Thyroid gland (tissue), 4 donors: ENCODE measurements around the gene NEK5. TPM values are rescaled to one million over a fixed set of nuclear protein-coding genes. Genes with fewer than 3 reads are reported as not detected.

ENCODE experiments used
- DNase-seq, 2 donors: peaks; one replicate each; pipeline ENCODE4 v3.0.0-alpha.2; 2019
- H3K27ac ChIP-seq, 3 donors: fragments of 200-600 bp; sonication (generic); 1 replicate in 2 of 3; 2 replicates in 1 of 3; pipeline ENCODE4 v1.5.1; 2016 to 2019; ENCODE audit warnings: mild to moderate bottlenecking in 1 of 3, moderate library complexity in 1 of 3
- H3K27me3 ChIP-seq: fragments of 200-600 bp; sonication (generic); one replicate; pipeline ENCODE4 v1.5.1; 2019
- H3K36me3 ChIP-seq, 2 donors: fragments of 200-600 bp; sonication (generic); one replicate each; pipeline ENCODE4 v1.5.1; 2016 to 2019
- H3K4me1 ChIP-seq, 2 donors: fragments of 200-600 bp; sonication (generic); one replicate each; pipeline ENCODE4 v1.5.1; 2017 to 2019
- H3K4me3 ChIP-seq, 3 donors: fragments of 200-600 bp; sonication (generic); replicated peaks in 1 of 3; 1 replicate in 2 of 3; 2 replicates in 1 of 3; pipeline ENCODE4 v1.5.1; 2016; ENCODE audit warnings: mild to moderate bottlenecking in 1 of 3
- H3K9me3 ChIP-seq: fragments of 200-600 bp; sonication (generic); one replicate; pipeline ENCODE4 v1.5.1; 2017
- CTCF ChIP-seq, 6 experiments: fragments of 200-600 bp in 3 of 6; fragments of 450-650 bp in 3 of 6; sonication (generic) in 3 of 6; IDR thresholded peaks; one replicate each; pipeline ENCODE4 v1.5.1; 2016 to 2019; ENCODE audit warnings: antibody characterized with exemption in 6 of 6, mild to moderate bottlenecking in 2 of 6, inconsistent platforms in 1 of 6, moderate library complexity in 1 of 6
- POLR2A ChIP-seq, 2 donors: fragments of 450-650 bp; IDR thresholded peaks; one replicate each; pipeline ENCODE4 v1.6.1; 2017; ENCODE audit warnings: antibody characterized with exemption in 2 of 2, mild to moderate bottlenecking in 2 of 2, moderate library complexity in 1 of 2
- WGBS, 2 donors: methylation state at CpG; one replicate each; pipeline ENCODE4 v1.1.5; 2017; 5-methylcytosine and 5-hydroxymethylcytosine counted together
- intact Hi-C: fragments of 100-400 bp; cut with DNase I; formaldehyde crosslinking; loops from one replicate; pipeline ENCODE4 v1.15.1; 2023
- total RNA-seq, 4 donors: library from RNA; depleted of rRNA; stranded (reverse); fragments of >200 nt; gene quantifications; one replicate each; pipeline ENCODE4 v1.2.3, GENCODE V29; 2016

NEK5 gene
- total RNA-seq, 4 donors from 2014 or later: 0.13 to 0.73 (median 0.48) TPM

DNA sequence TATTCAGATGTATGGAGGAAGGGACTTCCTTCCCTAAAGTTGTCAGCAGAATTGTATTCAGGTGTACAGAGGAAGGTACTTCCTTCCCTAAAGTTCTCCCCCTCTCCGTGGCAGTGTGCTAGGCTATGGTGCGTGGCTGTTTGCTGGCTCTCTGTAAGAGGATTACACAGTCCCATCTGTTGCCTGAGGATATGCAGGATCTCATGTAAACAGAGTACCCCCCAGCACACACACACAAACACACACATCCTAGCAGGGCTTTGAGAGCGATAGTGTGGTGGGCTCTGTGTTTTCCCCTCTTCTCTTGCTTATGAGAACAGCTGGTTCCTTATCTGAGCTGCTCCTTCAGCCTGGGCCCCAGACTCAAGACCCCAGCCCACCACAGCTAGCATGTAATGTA, 10.3 kb downstream of the NEK5 start:
- H3K4me3 ChIP-seq: no peak overlapping the region
- no peaks in the 10 kb centered on the region for H3K9me3 ChIP-seq
- no peak overlapping the region for H3K27ac ChIP-seq
- DNase-seq: no peak
- intact Hi-C loops: no loop called here
- no peaks in the 10 kb centered on the region for H3K4me1 ChIP-seq
- TF ChIP-seq POLR2A (IDR thresholded peaks at IDR 0.05): no peak
- no peak for TF ChIP-seq CTCF (IDR thresholded peaks at IDR 0.05)
- WGBS, 2 donors: 56 to 59% methylated on average over 3 of the region's 3 CpGs
- H3K36me3 ChIP-seq: no peaks in the 10 kb centered on the region
- no peaks in the 10 kb centered on the region for H3K27me3 ChIP-seq

GRCh38 chr13:52118095-52118494, 10.8 kb downstream of the NEK5 start:
- no peak for DNase-seq
- Histone ChIP-seq H3K4me3 (no peak overlapping the region), H3K9me3 (no peaks in the 10 kb centered on the region), H3K27ac (no peak overlapping the region), H3K4me1 (no peaks in the 10 kb centered on the region), H3K27me3 (no peaks in the 10 kb centered on the region), H3K36me3 (no peaks in the 10 kb centered on the region)
- TF ChIP-seq POLR2A (IDR thresholded peaks at IDR 0.05): no peak
- TF ChIP-seq CTCF (IDR thresholded peaks at IDR 0.05): no peak
- intact Hi-C loops: no loop called here
- 92 to 98% methylated on average over 2 of the region's 2 CpGs for WGBS, 2 donors

- WGBS, 2 donors: 65 to 74% methylated on average over 1 of the region's 1 CpG
- H3K9me3 ChIP-seq: no peaks in the 10 kb centered on the region
- no peak for TF ChIP-seq CTCF (IDR thresholded peaks at IDR 0.05)
- no peak for TF ChIP-seq POLR2A (IDR thresholded peaks at IDR 0.05)
- no peaks in the 10 kb centered on the region for H3K4me1 ChIP-seq
- H3K36me3 ChIP-seq: no peaks in the 10 kb centered on the region
- no peak overlapping the region for H3K4me3 ChIP-seq
- no peak overlapping the region for H3K27ac ChIP-seq
- intact Hi-C loops: no loop called here
- no peaks in the 10 kb centered on the region for H3K27me3 ChIP-seq
- no peak for DNase-seq
These were observed 16.3 kb downstream of the NEK5 start for GRCh38 chr13:52112591-52112990.

DNA sequence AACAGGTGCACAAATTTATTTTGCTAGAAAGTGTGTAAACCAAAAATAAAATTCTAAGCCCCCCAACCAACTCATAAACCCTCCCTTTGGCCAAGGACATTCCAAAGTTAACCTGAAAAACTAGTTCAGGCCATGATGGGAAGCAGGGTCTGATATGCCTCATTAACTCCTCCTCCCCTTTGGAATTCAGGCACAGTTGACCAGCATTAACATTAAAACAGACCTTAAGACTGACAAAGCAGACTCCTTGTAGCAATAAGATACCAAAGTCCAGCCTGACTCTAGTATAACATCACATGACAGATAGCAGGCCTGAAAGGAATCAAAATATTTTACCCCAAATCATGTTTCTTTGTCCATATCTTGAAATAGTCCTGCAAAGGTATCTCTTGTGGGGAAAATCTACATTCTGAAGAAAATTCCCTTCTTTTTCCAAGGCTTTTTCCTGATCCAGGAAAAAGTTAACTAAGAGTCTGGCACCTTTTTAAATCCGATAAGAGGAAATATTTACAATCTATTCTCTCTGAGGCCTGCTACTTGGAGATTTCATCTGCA, 19.7 kb downstream of the NEK5 start:
- Histone ChIP-seq H3K9me3 (no peaks in the 10 kb centered on the region), H3K27ac (no peak overlapping the region), H3K4me1 (no peaks in the 10 kb centered on the region), H3K27me3 (no peaks in the 10 kb centered on the region), H3K36me3 (no peaks in the 10 kb centered on the region), H3K4me3 (no peak overlapping the region)
- intact Hi-C loops: no loop called here
- TF ChIP-seq POLR2A (IDR thresholded peaks at IDR 0.05) (no peak), CTCF (IDR thresholded peaks at IDR 0.05) (no peak)
- WGBS, 2 donors: 92 to 93% methylated on average over 1 of the region's 1 CpG
- DNase-seq: no peak

DNA sequence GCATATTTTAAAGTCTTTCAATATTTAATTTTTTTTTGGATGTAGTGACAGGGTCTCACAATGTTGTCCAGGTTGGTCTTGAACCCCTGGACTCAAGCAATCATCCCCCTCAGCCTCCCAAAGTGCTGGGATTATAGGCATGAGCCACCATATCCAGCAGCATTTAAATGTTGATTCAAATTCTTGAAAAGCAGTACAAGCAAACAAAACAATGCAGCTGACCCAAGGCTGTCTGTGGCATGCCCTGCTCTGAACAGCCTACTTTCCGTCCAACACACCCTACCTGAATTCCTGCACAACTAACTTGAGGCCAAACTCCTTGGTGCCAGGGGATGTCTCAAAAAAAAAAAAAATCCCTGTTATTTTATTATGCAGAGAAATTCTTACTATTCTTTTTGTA, 23.0 kb downstream of the NEK5 start:
- no peak for DNase-seq
- H3K4me1 ChIP-seq: no peaks in the 10 kb centered on the region
- no peaks in the 10 kb centered on the region for H3K27me3 ChIP-seq
- no peak for TF ChIP-seq POLR2A (IDR thresholded peaks at IDR 0.05)
- no peak overlapping the region for H3K4me3 ChIP-seq
- no peak overlapping the region for H3K27ac ChIP-seq
- intact Hi-C loops: no loop called here
- 79 to 96% methylated on average over 1 of the region's 1 CpG for WGBS, 2 donors
- no peaks in the 10 kb centered on the region for H3K9me3 ChIP-seq
- H3K36me3 ChIP-seq: no peaks in the 10 kb centered on the region

DNA sequence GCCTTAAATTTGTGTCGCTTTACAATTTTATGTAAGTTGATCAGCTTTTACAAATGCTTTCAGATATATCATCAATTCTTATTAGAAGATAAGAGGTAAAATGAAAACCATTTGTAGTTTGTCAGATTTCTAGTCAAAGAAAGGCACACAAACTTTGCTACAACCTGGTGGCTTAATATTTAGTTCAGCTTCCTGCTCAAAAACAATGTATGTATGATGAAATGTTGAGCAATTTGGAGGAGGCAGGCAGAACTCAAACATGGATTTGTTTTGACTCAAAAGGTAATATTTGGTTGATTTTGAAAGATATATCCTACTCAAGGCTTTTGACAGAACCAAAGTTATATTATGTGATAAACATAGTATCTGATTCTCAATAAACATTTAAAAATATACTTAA, 24.2 kb downstream of the NEK5 start:
- TF ChIP-seq POLR2A (IDR thresholded peaks at IDR 0.05) (no peak), CTCF (IDR thresholded peaks at IDR 0.05) (no peak)
- no peak for DNase-seq
- Histone ChIP-seq H3K4me3 (no peak overlapping the region), H3K9me3 (no peaks in the 10 kb centered on the region), H3K4me1 (no peaks in the 10 kb centered on the region), H3K36me3 (no peaks in the 10 kb centered on the region), H3K27me3 (no peaks in the 10 kb centered on the region), H3K27ac (no peak overlapping the region)
- 90 to 93% methylated on average over 1 of the region's 1 CpG for WGBS, 2 donors
- intact Hi-C loops: no loop called here
